ENCODE data around the gene PLCL2.

- TF ChIP-seq CTCF (IDR thresholded peaks at IDR 0.05) (no peak), POLR2A (IDR thresholded peaks at IDR 0.05) (no peak)
Observed at GRCh38 chr3:17035033-17035432, 150.3 kb downstream of the PLCL2 start.
